HepG2 (cell line): ENCODE data around the gene FAIM2. TPM values are rescaled to one million over a fixed set of nuclear protein-coding genes. Genes with fewer than 3 reads are reported as not detected.

ENCODE experiments used
- ATAC-seq: fragments of 200-7000 bp; cut with Tn5 transposase; 3 replicates; pipeline ENCODE4 v1.9.1; 2020; ENCODE audit warnings: mild to moderate bottlenecking, moderate library complexity
- BruUV-seq: library from RNA; stranded (reverse); fragments of 400-500 nt; replicated peaks from 2 replicates; lab custom pipeline; 2021; lab: Mats Ljungman, UMichigan
- CTCF ChIA-PET: fragments of 300-600 bp; formaldehyde crosslinking; extraction: SDS; loops from one replicate; lab custom pipeline; 2021; ENCODE audit warnings: low total read pairs, inconsistent platforms, low intra/inter-chr PET ratio; lab: Yijun Ruan, JAX
- POLR2A ChIA-PET: fragments of 350-600 bp; sonication (Branson Sonifier 250); formaldehyde crosslinking; loops from one replicate; lab custom pipeline; 2020; ENCODE audit warnings: antibody characterized with exemption, inconsistent platforms; lab: Yijun Ruan, JAX
- DNase-seq: peaks from one replicate; pipeline ENCODE4 v3.0.0-alpha.2; 2015; ENCODE audit warnings: low spot score
- FAIRE-seq: peaks from 3 replicates; lab custom pipeline; 2011; peaks lifted over from hg19 to GRCh38; lab: Jason Lieb, UNC
- H2AFZ ChIP-seq: one replicate; pipeline ENCODE4 v1.6.1; 2011; ENCODE audit warnings: low read length, inconsistent platforms
- H3K27ac ChIP-seq: fragments of 300-600 bp; 3 replicates; pipeline ENCODE4 v1.8.0; 2011; ENCODE audit warnings: mixed run types, mild to moderate bottlenecking, mixed read lengths, low read length, inconsistent platforms; ENCODE audit not compliant: insufficient read depth; ENCODE audit errors: extremely low read length
- H3K27me3 ChIP-seq, 2 experiments: fragments of 200-600 bp in 1 of 2; 2 replicates in 1 of 2; 3 replicates in 1 of 2; pipeline versions ENCODE4 v1.6.0 to v1.8.0; 2011; ENCODE audit warnings: low read length in 2 of 2, mild to moderate bottlenecking in 2 of 2, moderate library complexity in 2 of 2, inconsistent platforms in 1 of 2; ENCODE audit not compliant: insufficient read depth in 2 of 2, control insufficient read depth in 1 of 2
- H3K36me3 ChIP-seq, 2 experiments: fragments of 200-600 bp in 1 of 2; replicated peaks in 1 of 2; 2 replicates in 1 of 2; 3 replicates in 1 of 2; pipeline versions ENCODE4 v1.5.1 to v1.8.0; 2011; ENCODE audit warnings: low read length in 2 of 2, inconsistent platforms in 1 of 2; ENCODE audit not compliant: insufficient read depth in 2 of 2, control insufficient read depth in 1 of 2
- H3K4me1 ChIP-seq: 2 replicates; pipeline ENCODE4 v1.5.1; 2012; ENCODE audit warnings: low read length, inconsistent platforms; ENCODE audit not compliant: insufficient read depth
- H3K4me2 ChIP-seq: 2 replicates; pipeline ENCODE4 v1.6.0; 2011; ENCODE audit warnings: low read depth, low read length, inconsistent platforms
- H3K4me3 ChIP-seq, 3 experiments: fragments of 200-600 bp in 1 of 3; sonication (generic), shearing (Covaris generic) in 1 of 3; replicated peaks in 1 of 3; 2 replicates each; pipeline ENCODE4 v1.5.1; 2011 to 2016; ENCODE audit warnings: low read length in 3 of 3, inconsistent platforms in 2 of 3, low read depth in 2 of 3, mild to moderate bottlenecking in 2 of 3, control low read depth in 1 of 3, mixed read lengths in 1 of 3; ENCODE audit not compliant: insufficient read depth in 1 of 3
- H3K79me2 ChIP-seq: one replicate; pipeline ENCODE4 v1.6.1; 2011; ENCODE audit warnings: low read length, inconsistent platforms; ENCODE audit not compliant: insufficient read depth
- H3K9ac ChIP-seq: 2 replicates; pipeline ENCODE4 v1.6.0; 2011; ENCODE audit warnings: mild to moderate bottlenecking, low read depth, low read length, inconsistent platforms; ENCODE audit not compliant: insufficient read depth
- H3K9me3 ChIP-seq: 2 replicates; pipeline ENCODE4 v1.5.1; 2012; ENCODE audit warnings: mild to moderate bottlenecking, low read length
- H4K20me1 ChIP-seq: 2 replicates; pipeline ENCODE4 v1.6.0; 2011; ENCODE audit warnings: inconsistent platforms, mild to moderate bottlenecking, low read length, moderate library complexity; ENCODE audit not compliant: insufficient read depth
- ARNT2 ChIP-seq: sonication (generic); formaldehyde crosslinking; IDR thresholded peaks from 2 replicates; pipeline ENCODE4 v1.8.0; 2022; ENCODE audit warnings: mild to moderate bottlenecking, low read depth, missing genetic modification reagents, moderate library complexity
- ATF7-NPFF ChIP-seq: sonication (generic); formaldehyde crosslinking; IDR thresholded peaks from 2 replicates; pipeline ENCODE4 v1.8.1; 2023; ENCODE audit warnings: mild to moderate bottlenecking, low read depth, missing genetic modification reagents, moderate library complexity
- CC2D1A ChIP-seq: sonication (generic); formaldehyde crosslinking; IDR thresholded peaks from 2 replicates; pipeline ENCODE4 v1.8.1; 2023; ENCODE audit warnings: mild to moderate bottlenecking, missing genetic modification reagents
- CCAR2 ChIP-seq: fragments of 200-400 bp; formaldehyde crosslinking; optimal IDR thresholded peaks from 2 replicates; pipeline ENCODE3; 2018; ENCODE audit warnings: low read depth, mild to moderate bottlenecking, low read length, moderate library complexity
- CCDC6 ChIP-seq: sonication (generic); formaldehyde crosslinking; IDR thresholded peaks from 2 replicates; pipeline ENCODE4 v1.8.1; 2022; ENCODE audit warnings: mild to moderate bottlenecking, missing genetic modification reagents, moderate library complexity
- DNMT3B ChIP-seq: conservative IDR thresholded peaks from 2 replicates; pipeline ENCODE4 v1.6.1; 2016; ENCODE audit warnings: missing biosample characterization, control low read depth
- KDM2A ChIP-seq: sonication (generic); formaldehyde crosslinking; IDR thresholded peaks from 2 replicates; pipeline ENCODE4 v1.4.0; 2020; ENCODE audit warnings: low read depth, missing genetic modification reagents, borderline replicate concordance
- KLF11 ChIP-seq: IDR thresholded peaks from 2 replicates; pipeline ENCODE4 v1.6.1; 2016; ENCODE audit warnings: missing compliant biosample characterization
- MAFF ChIP-seq: IDR thresholded peaks from 2 replicates; pipeline ENCODE4 v1.6.1; 2011; ENCODE audit warnings: low read depth, low read length, improper control_type of control experiment
- MAFK ChIP-seq, 2 experiments: IDR thresholded peaks in 1 of 2; conservative IDR thresholded peaks in 1 of 2; 2 replicates each; pipeline ENCODE4 v1.6.1; 2011; ENCODE audit warnings: improper control_type of control experiment in 2 of 2, low read length in 2 of 2
- PLRG1 ChIP-seq: fragments of 450-650 bp; conservative IDR thresholded peaks from 2 replicates; pipeline ENCODE4 v1.6.1; 2016
- ZNF44 ChIP-seq: sonication (generic); formaldehyde crosslinking; IDR thresholded peaks from 2 replicates; pipeline ENCODE4 v1.5.1; 2020; ENCODE audit warnings: mild to moderate bottlenecking, missing genetic modification reagents
- ZNF556 ChIP-seq: sonication (generic); formaldehyde crosslinking; IDR thresholded peaks from 2 replicates; pipeline ENCODE4 v1.4.0; 2020; ENCODE audit warnings: mild to moderate bottlenecking, missing genetic modification reagents, borderline replicate concordance
- ZNF670 ChIP-seq: sonication (generic); formaldehyde crosslinking; IDR thresholded peaks from 2 replicates; pipeline ENCODE4 v1.8.0; 2022; ENCODE audit warnings: mild to moderate bottlenecking, missing genetic modification reagents, borderline replicate concordance
- ZNF792 ChIP-seq: IDR thresholded peaks from 2 replicates; pipeline ENCODE4 v1.6.1; 2016
- WGBS: methylation state at CpG from one replicate; pipeline ENCODE4 v1.1.6; 2017; ENCODE audit warnings: low lambda C conversion rate; 5-methylcytosine and 5-hydroxymethylcytosine counted together
- in situ Hi-C: cut with HindIII; loops from 2 replicates; pipeline ENCODE4 v1.10.0; 2017; ENCODE audit warnings: low pct_unique_long_range_greater_than_20kb; ENCODE audit not compliant: extremely low pct_ligation_motif_present
- intact Hi-C: fragments of 100-400 bp; cut with micrococcal nuclease; formaldehyde crosslinking; loops from one replicate; pipeline ENCODE4 v1.10.0; 2022; ENCODE audit not compliant: unreplicated experiment
- polyA plus RNA-seq, 8 experiments: library from polyadenylated mRNA; depleted of rRNA in 3 of 8; stranded (reverse) in 7 of 8; unstranded in 1 of 8; fragments of >200 nt; fragmentation: Illumina TruSeq in 4 of 8; extraction: Trizol in 4 of 8; gene quantifications; 2 replicates each; pipeline versions ENCODE4 v1.2.1 to v1.2.3, GENCODE V29; 2011 to 2016; ENCODE audit warnings: low read depth in 4 of 8, missing spikeins in 1 of 8, mixed read lengths in 1 of 8; ENCODE audit not compliant: insufficient read depth in 1 of 8
- total RNA-seq, 5 experiments: library from RNA; depleted of rRNA; stranded (reverse); fragments of >200 nt; fragmentation: Illumina TruSeq; extraction: Trizol; gene quantifications; 2 replicates each; pipeline ENCODE4 v1.2.3, GENCODE V29; 2016; ENCODE audit warnings: low read depth in 1 of 5
- TF ChIP-seq, protein P1 (sequence below): sonication (generic); formaldehyde crosslinking; IDR thresholded peaks from 2 replicates; pipeline ENCODE4 v1.8.0; 2022; ENCODE audit warnings: low read depth, missing genetic modification reagents

FAIM2 gene
- total and polyA plus RNA-seq, 2 of the 13 experiments (the other 11 are each of a cell fraction or from before 2014, with no cell fraction given): not detected

DNA sequence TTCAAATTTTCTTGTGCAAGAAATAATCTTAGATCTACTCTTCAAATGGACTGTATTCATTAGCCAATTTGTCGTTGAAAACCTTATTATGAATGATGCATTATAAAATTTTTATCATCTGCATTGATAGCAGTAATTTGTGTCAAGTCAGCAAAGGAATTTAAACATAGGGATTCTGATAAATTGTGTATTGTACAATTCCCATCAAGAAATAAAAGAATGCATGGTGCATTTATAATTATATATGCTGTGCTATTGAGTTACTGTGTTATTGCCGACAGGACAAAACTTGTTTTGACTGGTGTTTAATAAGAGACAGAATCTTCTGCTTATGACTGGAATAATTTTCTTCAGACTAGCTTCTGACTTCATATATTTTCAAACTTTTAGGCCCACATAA, 57.7 kb downstream of the FAIM2 start:
- Histone ChIP-seq H3K27ac (no peak overlapping the region), H4K20me1 (no peaks in the 10 kb centered on the region), H3K9me3 (no peaks in the 10 kb centered on the region), H3K4me1 (peaks cover 18% of the 10 kb centered on the region), H2AFZ (no peak overlapping the region), H3K4me2 (no peak overlapping the region), H3K79me2 (peaks cover 7% of the 10 kb centered on the region), H3K27me3 (peaks cover 2 to 13% of the 10 kb centered on the region in 2 experiments; a peak in 2 of 5 replicates), H3K9ac (no peak overlapping the region), H3K36me3 (no peaks in the 10 kb centered on the region), H3K4me3 (no peak overlapping the region)
- WGBS: 62% methylated on average over 2 of the region's 2 CpGs
- POLR2A ChIA-PET: no interaction called here
- TF ChIP-seq MAFF: peak; percentile 83
- no peak for TF ChIP-seq ZNF670 (CRISPR knock-in tag)
- peak; percentile 79 to 85 for TF ChIP-seq MAFK (conservative IDR thresholded peaks at IDR 0.05 in 1 of 2, IDR thresholded peaks at IDR 0.05 in 1 of 2; ENCODE audit: low read length in 2 of 2)
- TF ChIP-seq ATF7-NPFF (CRISPR knock-in tag): no peak
- no peak for ATAC-seq
- in situ Hi-C loops (no loop called here), intact Hi-C loops (no loop called here)
- no TSS peak for BruUV-seq
- CTCF ChIA-PET: no interaction called here
- FAIRE-seq: no peak
- no peak for DNase-seq

- in situ Hi-C loops (no loop called here), intact Hi-C loops (no loop called here)
- H4K20me1 ChIP-seq: no peaks in the 10 kb centered on the region
- no peaks in the 10 kb centered on the region for H3K9me3 ChIP-seq
- peaks cover 2 to 13% of the 10 kb centered on the region in 2 experiments; a peak in 2 of 5 replicates for H3K27me3 ChIP-seq
- H3K4me3 ChIP-seq: no peak overlapping the region
- TF ChIP-seq ARNT2 (CRISPR knock-in tag): no peak
- no peak for TF ChIP-seq KDM2A (CRISPR knock-in tag)
- no peak for TF ChIP-seq ZNF44
- TF ChIP-seq, protein P1, sequence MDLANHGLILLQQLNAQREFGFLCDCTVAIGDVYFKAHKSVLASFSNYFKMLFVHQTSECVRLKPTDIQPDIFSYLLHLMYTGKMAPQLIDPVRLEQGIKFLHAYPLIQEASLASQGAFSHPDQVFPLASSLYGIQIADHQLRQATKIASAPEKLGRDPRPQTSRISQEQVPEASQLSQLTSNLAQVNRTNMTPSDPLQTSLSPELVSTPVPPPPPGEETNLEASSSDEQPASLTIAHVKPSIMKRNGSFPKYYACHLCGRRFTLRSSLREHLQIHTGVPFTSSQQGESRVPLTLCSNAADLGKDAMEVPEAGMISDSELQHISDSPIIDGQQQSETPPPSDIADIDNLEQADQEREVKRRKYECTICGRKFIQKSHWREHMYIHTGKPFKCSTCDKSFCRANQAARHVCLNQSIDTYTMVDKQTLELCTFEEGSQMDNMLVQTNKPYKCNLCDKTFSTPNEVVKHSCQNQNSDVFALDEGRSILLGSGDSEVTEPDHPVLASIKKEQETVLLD: no peak
- TF ChIP-seq KLF11: no peak
- no peak for TF ChIP-seq CCDC6 (CRISPR knock-in tag)
- TF ChIP-seq DNMT3B (CRISPR knock-in tag): no peak
- no peak for TF ChIP-seq ZNF556 (CRISPR knock-in tag)
- no peak for TF ChIP-seq PLRG1
- no peak for TF ChIP-seq CC2D1A (CRISPR knock-in tag)
- TF ChIP-seq ZNF792 (CRISPR knock-in tag): no peak
- TF ChIP-seq CCAR2: no peak
- WGBS: 93% methylated on average over 4 of the region's 4 CpGs
- DNase-seq (no peak), ATAC-seq (no peak), FAIRE-seq (no peak)
- H3K4me1 ChIP-seq: peaks cover 19% of the 10 kb centered on the region
- H3K9ac ChIP-seq: no peak overlapping the region
- H3K36me3 ChIP-seq: no peaks in the 10 kb centered on the region
- BruUV-seq: no TSS peak
- ChIA-PET CTCF (no interaction called here), POLR2A (interaction anchor here (1.0 to 1.5 kb wide), 4 partner anchors 10 to 580 kb away, joined by 3 to 8 read pairs (median 6); no protein-coding TSS in a partner anchor)
- H3K4me2 ChIP-seq: no peak overlapping the region
- H2AFZ ChIP-seq: no peak overlapping the region
- H3K27ac ChIP-seq: no peak overlapping the region
- peaks cover 7% of the 10 kb centered on the region for H3K79me2 ChIP-seq
These were observed 59.7 kb downstream of the FAIM2 start for GRCh38 chr12:49843876-49844437.
